PC-9 (cell line): ENCODE results near the gene RNLS. TPM values are rescaled to one million over a fixed set of nuclear protein-coding genes. Genes with fewer than 3 reads are reported as not detected.

Experiments
- BruUV-seq: library from RNA; stranded (reverse); fragments of 400-500 nt; replicated peaks from 2 replicates; lab custom pipeline; 2021; lab: Mats Ljungman, UMichigan
- CTCF ChIA-PET: fragments of 300-600 bp; sonication (Branson Sonifier 250); formaldehyde crosslinking; loops from one replicate; lab custom pipeline; 2022; ENCODE audit warnings: antibody characterized with exemption; lab: Charles Lee
- POLR2A ChIA-PET: fragments of 300-600 bp; sonication (Branson Sonifier 250); formaldehyde crosslinking; loops from one replicate; lab custom pipeline; 2022; ENCODE audit warnings: antibody characterized with exemption; ENCODE audit not compliant: unreplicated experiment; lab: Charles Lee
- DNase-seq, 2 experiments: peaks; one replicate each; pipeline versions ENCODE4 v3.0.0 to v3.0.0-alpha.2; 2015 to 2022; ENCODE audit warnings: mixed read lengths in 1 of 2
- H2AFZ ChIP-seq: fragments of 200-600 bp; sonication (generic); 2 replicates; pipeline ENCODE4 v1.8.1; 2017; ENCODE audit warnings: antibody characterized with exemption
- H3F3A ChIP-seq: fragments of 200-600 bp; sonication (generic); 2 replicates; pipeline ENCODE4 v1.8.1; 2017; ENCODE audit warnings: antibody characterized with exemption, mild to moderate bottlenecking, low read depth; ENCODE audit not compliant: insufficient read depth
- H3K27ac ChIP-seq: fragments of 200-600 bp; sonication (generic); 2 replicates; pipeline ENCODE4 v1.6.1; 2016; ENCODE audit warnings: mixed run types
- H3K27me3 ChIP-seq: fragments of 200-600 bp; sonication (generic); 2 replicates; pipeline ENCODE4 v1.6.1; 2016; ENCODE audit warnings: low read depth, mixed run types; ENCODE audit not compliant: insufficient read depth
- H3K36me3 ChIP-seq: fragments of 200-600 bp; sonication (generic); 2 replicates; pipeline ENCODE4 v1.6.1; 2016; ENCODE audit warnings: low read depth, mixed run types
- H3K4me1 ChIP-seq: fragments of 200-600 bp; sonication (generic); replicated peaks from 2 replicates; pipeline ENCODE4 v1.6.1; 2016; ENCODE audit warnings: mixed run types; ENCODE audit not compliant: insufficient read depth
- H3K4me2 ChIP-seq: fragments of 200-600 bp; sonication (generic); 2 replicates; pipeline ENCODE4 v1.6.1; 2017; ENCODE audit warnings: mixed run types
- H3K4me3 ChIP-seq: fragments of 200-600 bp; sonication (generic); 2 replicates; pipeline ENCODE4 v1.6.1; 2016; ENCODE audit warnings: mixed run types
- H3K79me2 ChIP-seq: fragments of 200-600 bp; sonication (generic); 2 replicates; pipeline ENCODE4 v1.6.1; 2017; ENCODE audit warnings: low read depth, mixed run types
- H3K9me2 ChIP-seq: fragments of 200-600 bp; sonication (generic); 2 replicates; pipeline ENCODE4 v1.8.1; 2017; ENCODE audit warnings: mild to moderate bottlenecking; ENCODE audit not compliant: insufficient read depth
- H3K9me3 ChIP-seq: fragments of 200-600 bp; sonication (generic); 2 replicates; pipeline ENCODE4 v1.8.1; 2016; ENCODE audit warnings: low read depth; ENCODE audit not compliant: insufficient read depth
- H4K20me1 ChIP-seq: fragments of 200-600 bp; sonication (generic); 2 replicates; pipeline ENCODE4 v1.8.1; 2017; ENCODE audit not compliant: insufficient read depth
- EZH2 ChIP-seq: fragments of 200-600 bp; sonication (generic); IDR thresholded peaks from 2 replicates; pipeline ENCODE4 v1.8.0; 2017; ENCODE audit warnings: antibody characterized with exemption, low read depth
- intact Hi-C: fragments of 100-400 bp; cut with micrococcal nuclease; formaldehyde crosslinking; loops from one replicate; pipeline ENCODE4 v1.10.0; 2022; ENCODE audit not compliant: unreplicated experiment
- total RNA-seq: library from RNA; stranded (reverse); gene quantifications from 2 replicates; pipeline ENCODE4 v1.2.3, GENCODE V29; 2021
- TF ChIP-seq, protein P1 (sequence below): fragments of 200-600 bp; sonication (generic); conservative IDR thresholded peaks from 2 replicates; pipeline ENCODE4 v1.6.1; 2017; ENCODE audit warnings: mixed run types, antibody characterized with exemption, mild to moderate bottlenecking, moderate library complexity

RNLS gene
- total RNA-seq, 1 experiment from 2014 or later, result not detected

DNA sequence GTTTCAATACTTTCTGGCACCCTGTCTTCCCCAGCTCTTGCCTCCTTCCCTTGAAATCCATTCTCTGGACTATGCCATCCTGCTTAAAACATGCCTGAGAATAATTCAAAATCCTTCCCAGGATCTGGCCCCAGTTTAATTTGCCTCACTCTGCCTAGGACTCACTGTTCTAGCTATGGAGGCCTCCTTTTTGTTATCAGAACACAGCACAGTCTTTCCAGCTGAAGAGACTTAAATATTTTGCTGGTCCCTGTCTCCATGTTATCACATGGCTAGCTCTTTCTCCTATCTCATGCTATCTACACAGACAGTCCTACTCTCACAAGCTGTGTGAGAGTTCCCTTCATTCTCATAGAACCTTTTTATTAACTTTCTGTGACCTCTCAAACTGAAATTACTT is 194.8 kb downstream of the RNLS start:
- ChIA-PET POLR2A (no interaction called here), CTCF (interaction anchor here (1.6 kb wide), 1 partner anchor 165 kb away, joined by 5 read pairs; no protein-coding TSS in a partner anchor)
- no TSS peak for BruUV-seq
- Histone ChIP-seq H4K20me1 (no peaks in the 10 kb centered on the region), H3K4me3 (no peak overlapping the region), H3K4me1 (peaks cover 26% of the 10 kb centered on the region), H3K79me2 (no peaks in the 10 kb centered on the region), H3K4me2 (no peak overlapping the region), H3K27me3 (no peaks in the 10 kb centered on the region), H3F3A (peaks cover 19% of the 10 kb centered on the region), H2AFZ (no peak overlapping the region), H3K36me3 (no peaks in the 10 kb centered on the region), H3K27ac (no peak overlapping the region), H3K9me3 (no peaks in the 10 kb centered on the region), H3K9me2 (no peaks in the 10 kb centered on the region)
- TF ChIP-seq, protein P1, sequence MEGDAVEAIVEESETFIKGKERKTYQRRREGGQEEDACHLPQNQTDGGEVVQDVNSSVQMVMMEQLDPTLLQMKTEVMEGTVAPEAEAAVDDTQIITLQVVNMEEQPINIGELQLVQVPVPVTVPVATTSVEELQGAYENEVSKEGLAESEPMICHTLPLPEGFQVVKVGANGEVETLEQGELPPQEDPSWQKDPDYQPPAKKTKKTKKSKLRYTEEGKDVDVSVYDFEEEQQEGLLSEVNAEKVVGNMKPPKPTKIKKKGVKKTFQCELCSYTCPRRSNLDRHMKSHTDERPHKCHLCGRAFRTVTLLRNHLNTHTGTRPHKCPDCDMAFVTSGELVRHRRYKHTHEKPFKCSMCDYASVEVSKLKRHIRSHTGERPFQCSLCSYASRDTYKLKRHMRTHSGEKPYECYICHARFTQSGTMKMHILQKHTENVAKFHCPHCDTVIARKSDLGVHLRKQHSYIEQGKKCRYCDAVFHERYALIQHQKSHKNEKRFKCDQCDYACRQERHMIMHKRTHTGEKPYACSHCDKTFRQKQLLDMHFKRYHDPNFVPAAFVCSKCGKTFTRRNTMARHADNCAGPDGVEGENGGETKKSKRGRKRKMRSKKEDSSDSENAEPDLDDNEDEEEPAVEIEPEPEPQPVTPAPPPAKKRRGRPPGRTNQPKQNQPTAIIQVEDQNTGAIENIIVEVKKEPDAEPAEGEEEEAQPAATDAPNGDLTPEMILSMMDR, result no peak
- no peak for TF ChIP-seq EZH2
- intact Hi-C loops, result no loop called here
- no peak for DNase-seq

DNA sequence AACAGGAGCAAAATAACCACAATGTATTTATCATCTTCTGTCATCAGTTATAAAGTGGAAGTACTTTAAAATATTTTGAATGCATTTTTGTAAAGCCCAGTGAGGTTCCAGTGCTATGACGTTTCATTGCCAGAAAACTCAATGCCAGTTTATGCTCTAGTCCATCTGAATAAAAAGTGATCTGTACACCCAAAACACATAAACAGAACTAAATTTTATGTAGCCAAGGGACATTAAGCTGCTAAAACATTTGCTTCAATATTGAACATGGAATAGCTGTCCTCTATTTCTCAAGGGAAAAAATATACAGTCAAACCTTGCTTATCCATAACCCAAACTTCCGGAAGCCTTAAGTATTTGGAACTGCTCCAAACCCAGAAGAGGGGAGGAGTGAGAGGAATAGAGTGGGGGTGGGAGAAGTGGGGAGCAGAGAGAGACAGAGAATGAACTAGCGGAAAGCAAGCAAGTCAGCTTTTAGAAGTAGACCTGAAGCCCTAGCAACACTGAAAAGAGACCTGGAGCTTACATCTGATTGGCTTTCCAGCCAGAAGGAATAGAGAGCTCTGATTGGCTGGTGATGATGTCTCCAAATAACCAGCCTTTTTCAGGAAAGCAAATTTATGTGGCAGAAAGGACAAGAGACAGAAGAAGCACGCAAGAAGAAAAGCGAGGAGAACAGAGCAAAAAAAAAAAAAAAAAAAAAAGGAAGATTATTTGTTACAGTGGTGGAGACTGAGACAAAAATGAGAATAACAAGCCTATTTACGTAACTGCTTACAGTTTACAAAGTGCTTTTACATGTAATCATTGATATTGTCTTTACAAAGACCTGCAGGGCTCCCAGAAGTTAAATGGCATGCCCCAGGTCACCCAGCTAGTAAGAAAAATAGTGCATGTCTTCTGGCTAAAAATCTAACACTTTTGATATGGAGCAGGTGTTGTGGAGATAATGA is 196.0 kb downstream of the RNLS start:
- peaks cover 19% of the 10 kb centered on the region for H3F3A ChIP-seq
- H3K36me3 ChIP-seq, result no peaks in the 10 kb centered on the region
- H3K79me2 ChIP-seq, result no peaks in the 10 kb centered on the region
- intact Hi-C loops, result no loop called here
- no peaks in the 10 kb centered on the region for H3K9me3 ChIP-seq
- DNase-seq, result no peak
- H3K27me3 ChIP-seq, result no peaks in the 10 kb centered on the region
- ChIA-PET CTCF (interaction anchor here (0.7 kb wide), 1 partner anchor 19 kb away, joined by 4 read pairs; no protein-coding TSS in a partner anchor), POLR2A (interaction anchor here (0.6 kb wide), 1 partner anchor 143 kb away, joined by 4 read pairs; no protein-coding TSS in a partner anchor)
- H3K4me2 ChIP-seq, result peak overlapping the region; percentile 76
- peaks cover 26% of the 10 kb centered on the region for H3K4me1 ChIP-seq
- H2AFZ ChIP-seq, result no peak overlapping the region
- peak overlapping the region; percentile 60; the same call in 1 of the 2 replicates for H3K27ac ChIP-seq
- no TSS peak for BruUV-seq
- H4K20me1 ChIP-seq, result no peaks in the 10 kb centered on the region
- no peaks in the 10 kb centered on the region for H3K9me2 ChIP-seq
- no peak for TF ChIP-seq EZH2
- TF ChIP-seq, protein P1, result no peak
- no peak overlapping the region for H3K4me3 ChIP-seq

DNA sequence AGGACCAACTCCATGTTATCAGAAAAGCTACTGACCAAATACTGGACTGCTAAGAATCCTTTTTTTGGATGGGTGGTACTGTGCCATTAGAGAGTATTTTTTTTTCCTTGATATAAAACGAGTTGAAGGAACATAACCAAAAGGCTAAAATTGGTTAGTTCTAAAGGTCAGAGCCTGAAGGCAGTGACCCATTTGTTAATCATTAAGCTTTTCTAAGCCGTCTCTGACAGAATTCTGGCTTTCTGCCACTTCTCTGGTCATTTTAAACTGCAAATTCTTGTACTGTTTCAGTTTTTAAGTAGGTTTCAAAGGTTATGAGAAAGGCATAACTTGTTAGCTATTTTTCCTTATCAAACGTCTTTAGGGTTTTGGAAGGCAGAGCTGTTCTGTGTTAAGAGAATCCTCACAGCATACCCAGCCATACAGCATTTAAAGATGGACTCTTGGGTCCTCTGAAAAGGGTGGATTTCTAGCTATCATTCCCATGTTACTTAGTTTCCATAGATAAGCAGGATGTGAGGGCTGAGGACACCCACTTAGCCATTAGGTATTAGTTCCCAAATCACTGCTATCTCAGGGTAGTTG is 196.8 kb downstream of the RNLS start:
- peak overlapping the region; percentile 60 for H3K27ac ChIP-seq
- peak overlapping the region; percentile 76 for H3K4me2 ChIP-seq
- no peaks in the 10 kb centered on the region for H3K27me3 ChIP-seq
- DNase-seq, result peak in 1 of 2 experiments; percentile 37
- H3K9me2 ChIP-seq, result no peaks in the 10 kb centered on the region
- H3K36me3 ChIP-seq, result no peaks in the 10 kb centered on the region
- BruUV-seq, result no TSS peak
- no peaks in the 10 kb centered on the region for H3K9me3 ChIP-seq
- peaks cover 26% of the 10 kb centered on the region for H3K4me1 ChIP-seq
- no peaks in the 10 kb centered on the region for H3K79me2 ChIP-seq
- TF ChIP-seq, protein P1, result no peak
- TF ChIP-seq EZH2, result no peak
- H3K4me3 ChIP-seq, result peak overlapping the region; percentile 44; the same call in 1 of the 2 replicates
- H2AFZ ChIP-seq, result peak overlapping the region; percentile 60
- H4K20me1 ChIP-seq, result no peaks in the 10 kb centered on the region
- intact Hi-C loops, result no loop called here
- ChIA-PET POLR2A (interaction anchor here (0.6 kb wide), 1 partner anchor 107 kb away, joined by 4 read pairs; no protein-coding TSS in a partner anchor), CTCF (interaction anchor here (0.7 kb wide), 1 partner anchor 18 kb away, joined by 4 read pairs; no protein-coding TSS in a partner anchor)
- H3F3A ChIP-seq, result peaks cover 19% of the 10 kb centered on the region
